T-cell (primary cell): ENCODE measurements around the gene TSPAN13. TPM values are rescaled to one million over a fixed set of nuclear protein-coding genes. Genes with fewer than 3 reads are reported as not detected.

Experiments used
- ATAC-seq, 4 experiments: fragments of 200-7000 bp in 3 of 4; fragments of 150-1000 bp in 1 of 4; cut with Tn5 transposase; replicated peaks in 1 of 4; 1 replicate in 3 of 4; 2 replicates in 1 of 4; pipeline ENCODE4 v1.10.0; 2021; ENCODE audit warnings: moderate library complexity in 3 of 4, mild to moderate bottlenecking in 2 of 4, moderate number of reproducible peaks in 1 of 4
- CTCF ChIA-PET, 2 donors: fragments of 300-600 bp; sonication (Branson Sonifier 250); formaldehyde crosslinking; loops; one replicate each; lab custom pipeline; 2022; ENCODE audit warnings: antibody characterized with exemption in 2 of 2; lab: Charles Lee
- POLR2A ChIA-PET, 2 donors: fragments of 300-600 bp; sonication (Branson Sonifier 250); formaldehyde crosslinking; loops; one replicate each; lab custom pipeline; 2022; ENCODE audit warnings: antibody characterized with exemption in 2 of 2; lab: Charles Lee
- DNase-seq, 35 experiments: peaks; one replicate each; pipeline versions ENCODE4 v3.0.0 to v3.0.0-alpha.2; 2013 to 2023
- H3K27ac ChIP-seq: one replicate; pipeline ENCODE4 v1.5.1; 2013; ENCODE audit warnings: low read length
- H3K27me3 ChIP-seq, 2 experiments: replicated peaks in 1 of 2; 1 replicate in 1 of 2; 2 replicates in 1 of 2; pipeline versions ENCODE4 v1.6.1 to v1.7.0; 2013; ENCODE audit warnings: low read length in 1 of 2, mixed read lengths in 1 of 2; ENCODE audit not compliant: control insufficient read depth in 2 of 2, insufficient read depth in 2 of 2; ENCODE audit errors: extremely low read depth in 1 of 2
- H3K36me3 ChIP-seq, 2 donors: 1 replicate in 1 of 2; 2 replicates in 1 of 2; pipeline versions ENCODE4 v1.6.1 to v1.7.0; 2013; ENCODE audit warnings: low read length in 1 of 2; ENCODE audit not compliant: control insufficient read depth in 2 of 2, insufficient read depth in 1 of 2; ENCODE audit errors: extremely low read depth in 1 of 2
- H3K4me1 ChIP-seq, 2 experiments: 1 replicate in 1 of 2; 2 replicates in 1 of 2; pipeline versions ENCODE4 v1.6.1 to v1.7.0; 2013; ENCODE audit warnings: low read length in 2 of 2, mixed read lengths in 1 of 2; ENCODE audit not compliant: insufficient read depth in 2 of 2, control insufficient read depth in 1 of 2; ENCODE audit errors: extremely low read depth in 1 of 2
- H3K4me3 ChIP-seq, 2 donors: 1 replicate in 1 of 2; 2 replicates in 1 of 2; pipeline versions ENCODE4 v1.5.1 to v1.7.0; 2013; ENCODE audit warnings: mild to moderate bottlenecking in 2 of 2, low read length in 1 of 2, moderate library complexity in 1 of 2; ENCODE audit not compliant: control insufficient read depth in 1 of 2; ENCODE audit errors: extremely low read depth in 1 of 2
- H3K9me3 ChIP-seq: 2 replicates; pipeline ENCODE4 v1.7.0; 2013
- H3K27ac Mint-ChIP-seq, 2 donors: one replicate each; pipeline ENCODE4 v1.8.0; 2020 to 2021; ENCODE audit warnings: mild to moderate bottlenecking in 2 of 2, mixed read lengths in 2 of 2
- H3K27me3 Mint-ChIP-seq, 2 donors: one replicate each; pipeline ENCODE4 v1.8.0; 2021 to 2022; ENCODE audit warnings: mixed read lengths in 2 of 2
- H3K36me3 Mint-ChIP-seq: one replicate; pipeline ENCODE4 v1.8.0; 2021; ENCODE audit warnings: mixed read lengths
- H3K4me1 Mint-ChIP-seq, 3 donors: one replicate each; pipeline ENCODE4 v1.8.0; 2020 to 2022; ENCODE audit warnings: mixed read lengths in 3 of 3, mild to moderate bottlenecking in 1 of 3
- H3K4me3 Mint-ChIP-seq, 3 donors: one replicate each; pipeline ENCODE4 v1.8.0; 2020 to 2022; ENCODE audit warnings: mild to moderate bottlenecking in 3 of 3, mixed read lengths in 3 of 3, moderate library complexity in 3 of 3
- H3K9me3 Mint-ChIP-seq, 3 donors: one replicate each; pipeline ENCODE4 v1.8.0; 2020 to 2022; ENCODE audit warnings: mixed read lengths in 3 of 3
- WGBS: methylation state at CpG from one replicate; pipeline ENCODE4 v1.1.5; 2013; ENCODE audit warnings: missing lambda C conversion rate; ENCODE audit not compliant: insufficient coverage; 5-methylcytosine and 5-hydroxymethylcytosine counted together
- total RNA-seq, 35 experiments: library from RNA in 6 of 35; stranded (reverse) in 6 of 35; fragments of 120-200 nt in 1 of 35; gene quantifications; one replicate each; pipeline versions ENCODE4 v1.2.1 to v1.2.4 and lab custom pipeline; 2013 to 2026

TSPAN13 gene
- total RNA-seq, 5 donors from 2014 or later (not counting 1 experiment from before 2014, with no cell fraction given) = 0.73 to 2.0 (median 0.98) TPM

DNA sequence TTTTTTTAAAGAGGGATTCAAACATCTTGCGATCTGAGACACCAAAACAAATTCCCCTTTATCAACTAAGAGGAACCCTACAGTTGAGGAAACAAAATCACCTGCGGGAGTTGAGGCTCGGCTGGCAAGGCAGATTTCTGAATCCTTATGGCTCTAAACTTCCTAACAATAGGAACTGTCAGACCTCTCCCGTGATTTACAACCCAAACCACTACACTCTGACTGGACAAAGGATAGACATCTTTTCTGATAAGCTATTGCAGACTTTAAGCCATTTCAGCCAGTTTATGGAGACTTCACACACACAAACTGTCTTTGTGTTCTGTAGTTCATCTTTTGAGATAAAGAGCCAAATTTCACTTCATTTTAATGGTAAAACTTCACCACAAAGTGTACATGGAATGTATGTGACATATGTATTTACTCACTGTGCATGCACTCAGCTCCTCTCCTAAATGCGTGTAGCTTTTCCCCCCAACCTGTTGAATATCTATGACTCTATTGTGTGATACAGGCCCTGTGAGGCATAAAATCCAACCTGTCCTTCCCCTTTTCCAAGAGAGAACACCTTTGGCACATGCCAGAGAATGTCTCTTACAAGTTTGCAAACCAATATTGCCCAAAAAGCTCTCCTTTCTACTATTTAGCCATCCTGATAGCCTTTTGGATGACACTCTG is 15.4 kb upstream of the TSPAN13 start:
- no peak for ATAC-seq
- Histone ChIP-seq H3K27me3 (no peaks in the 10 kb centered on the region), H3K4me3 (no peak overlapping the region), H3K9me3 (no peaks in the 10 kb centered on the region), H3K27ac (no peak overlapping the region), H3K36me3 (no peaks in the 10 kb centered on the region), H3K4me1 (no peaks in the 10 kb centered on the region)
- peaks cover 0 to 9% (median 2%) of the 10 kb centered on the region in 3 donors for H3K4me1 Mint-ChIP-seq
- H3K9me3 Mint-ChIP-seq = no peaks in the 10 kb centered on the region
- no peak overlapping the region for H3K4me3 Mint-ChIP-seq
- 100% methylated on average over 1 of the region's 5 CpGs for WGBS
- CTCF ChIA-PET = no interaction called here
- no peaks in the 10 kb centered on the region for H3K27me3 Mint-ChIP-seq
- H3K27ac Mint-ChIP-seq = no peak overlapping the region
- no peak for DNase-seq
- H3K36me3 Mint-ChIP-seq = no peaks in the 10 kb centered on the region
- POLR2A ChIA-PET = no interaction called here

DNA sequence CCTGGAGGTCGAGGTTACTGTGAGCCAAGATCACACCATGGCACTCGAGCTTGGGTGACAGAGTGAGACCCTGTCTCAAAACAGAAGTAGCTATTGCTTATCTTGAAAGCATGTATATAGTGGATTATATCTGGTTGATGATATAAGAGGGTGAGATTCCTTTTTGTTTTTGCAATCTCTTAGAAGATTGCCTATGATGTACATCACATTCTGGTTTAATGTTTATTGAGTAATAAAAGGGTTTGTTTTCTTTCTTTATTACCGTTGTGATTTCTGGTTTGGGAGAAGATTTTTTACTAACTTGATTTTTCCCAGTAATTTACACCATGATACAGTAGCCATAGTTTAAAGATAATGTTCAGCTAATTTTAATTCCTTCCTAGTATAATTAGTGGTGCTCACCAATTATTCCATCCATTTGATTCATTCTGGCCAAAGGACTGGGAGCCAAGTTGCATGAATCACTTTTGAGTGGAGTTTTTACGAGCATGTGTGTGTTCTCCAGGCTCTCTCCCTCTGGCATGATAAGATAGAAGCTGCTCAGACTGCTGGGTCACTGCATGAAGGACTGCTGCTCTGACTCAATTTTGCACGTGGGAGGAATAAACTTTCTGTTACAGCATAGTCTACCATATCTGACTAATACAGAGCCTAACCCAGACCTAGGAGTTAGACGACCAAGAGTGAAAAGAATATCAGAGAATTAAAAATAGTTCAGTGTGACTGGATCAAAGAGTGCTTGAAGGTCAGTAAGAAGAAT is 13.5 kb upstream of the TSPAN13 start:
- no peak overlapping the region for H3K27ac Mint-ChIP-seq
- Histone ChIP-seq H3K9me3 (no peaks in the 10 kb centered on the region), H3K4me3 (no peak overlapping the region), H3K27ac (no peak overlapping the region), H3K27me3 (no peaks in the 10 kb centered on the region), H3K4me1 (no peaks in the 10 kb centered on the region), H3K36me3 (no peaks in the 10 kb centered on the region)
- H3K9me3 Mint-ChIP-seq = no peaks in the 10 kb centered on the region
- ChIA-PET CTCF (no interaction called here), POLR2A (interaction anchor here in 1 of 2 donors (0.7 kb wide), 1 partner anchor 65 kb away, joined by 3 read pairs; no protein-coding TSS in a partner anchor)
- 100% methylated on average over 1 of the region's 6 CpGs for WGBS
- no peaks in the 10 kb centered on the region for H3K36me3 Mint-ChIP-seq
- no peak overlapping the region for H3K4me3 Mint-ChIP-seq
- ATAC-seq (no peak), DNase-seq (no peak)
- H3K27me3 Mint-ChIP-seq = no peaks in the 10 kb centered on the region
- peaks cover 0 to 5% (median 0%) of the 10 kb centered on the region in 3 donors for H3K4me1 Mint-ChIP-seq

DNA sequence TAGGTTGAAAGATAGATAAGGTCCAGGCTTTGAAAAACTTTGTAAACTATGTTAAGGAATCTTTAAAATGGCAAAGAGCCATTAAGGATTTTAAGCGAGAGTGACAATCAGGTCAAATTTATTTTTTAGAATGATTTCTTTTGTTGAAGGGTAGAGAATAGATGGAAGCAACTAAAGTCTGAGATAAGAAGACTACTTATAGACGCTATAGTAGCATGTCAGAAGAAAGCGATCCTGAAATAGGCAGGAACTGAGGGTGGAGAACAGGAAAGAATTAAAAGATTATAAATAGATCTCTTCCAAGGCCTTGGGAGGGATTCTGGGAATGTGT is 13.0 kb upstream of the TSPAN13 start:
- Mint-ChIP-seq H3K27ac (no peak overlapping the region), H3K4me1 (peaks cover 0 to under 1% (median 0%) of the 10 kb centered on the region in 3 donors), H3K9me3 (no peaks in the 10 kb centered on the region), H3K27me3 (no peaks in the 10 kb centered on the region), H3K4me3 (no peak overlapping the region), H3K36me3 (no peaks in the 10 kb centered on the region)
- Histone ChIP-seq H3K36me3 (no peaks in the 10 kb centered on the region), H3K27me3 (no peaks in the 10 kb centered on the region), H3K4me3 (no peak overlapping the region), H3K9me3 (no peaks in the 10 kb centered on the region), H3K27ac (no peak overlapping the region), H3K4me1 (no peaks in the 10 kb centered on the region)
- no peak for DNase-seq
- CTCF ChIA-PET = no interaction called here
- no peak for ATAC-seq
- WGBS = 100% methylated on average over 2 of the region's 3 CpGs
- POLR2A ChIA-PET = no interaction called here

DNA sequence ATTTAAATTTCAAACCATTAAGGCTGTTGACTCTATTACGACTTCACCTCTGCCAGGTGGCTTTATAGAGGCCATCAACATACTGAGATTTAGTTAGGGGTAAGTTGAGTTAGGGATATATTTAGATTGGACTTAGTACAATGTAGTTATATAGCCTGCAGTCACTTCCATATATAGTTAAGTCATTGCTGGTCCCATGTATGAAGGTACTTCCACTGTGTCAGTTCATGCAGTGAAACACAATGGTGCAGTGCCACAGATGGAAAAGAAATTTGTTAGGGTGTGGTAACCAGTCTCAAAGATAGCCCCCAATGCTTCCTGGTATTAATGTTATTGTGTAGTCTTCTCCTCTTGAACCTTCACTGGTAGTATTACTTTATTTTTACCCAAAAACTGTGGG is 12.6 kb upstream of the TSPAN13 start:
- no peaks in the 10 kb centered on the region for H3K9me3 Mint-ChIP-seq

DNA sequence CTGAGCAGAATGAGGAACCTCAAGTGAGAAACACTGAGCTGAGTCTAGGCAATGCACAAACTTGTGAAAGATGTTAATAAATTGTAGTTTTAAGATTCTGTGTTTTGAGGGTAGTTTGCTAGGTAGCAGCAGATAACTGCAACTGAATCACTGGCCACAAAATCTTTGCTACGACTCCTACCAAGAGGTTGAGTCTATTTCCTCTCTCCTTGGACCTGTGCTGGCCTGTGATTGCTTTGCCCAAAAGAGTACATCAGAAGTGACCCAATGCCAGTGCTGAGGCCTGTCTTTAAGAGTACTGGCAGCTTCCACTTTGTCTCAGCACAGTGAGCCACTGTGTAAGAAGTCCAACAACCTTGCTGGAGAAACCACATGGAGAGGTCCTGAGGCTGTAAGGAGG is 11.9 kb upstream of the TSPAN13 start:
- H3K27me3 Mint-ChIP-seq = no peaks in the 10 kb centered on the region
- no peaks in the 10 kb centered on the region for H3K4me1 ChIP-seq
- H3K36me3 ChIP-seq = no peaks in the 10 kb centered on the region
- no peak overlapping the region for H3K27ac ChIP-seq
- no peak for ATAC-seq
- no peak overlapping the region for H3K27ac Mint-ChIP-seq
- H3K9me3 Mint-ChIP-seq = no peaks in the 10 kb centered on the region
- no peak for DNase-seq
- ChIA-PET POLR2A (no interaction called here), CTCF (no interaction called here)
- no peak overlapping the region for H3K4me3 ChIP-seq
- H3K4me1 Mint-ChIP-seq = no peaks in the 10 kb centered on the region
- peaks cover 0 to 2% of the 10 kb centered on the region in 2 experiments for H3K27me3 ChIP-seq
- no peaks in the 10 kb centered on the region for H3K9me3 ChIP-seq
- no peak overlapping the region for H3K4me3 Mint-ChIP-seq
- no CpG with 5 or more reads among the region's 1 CpG for WGBS
- no peaks in the 10 kb centered on the region for H3K36me3 Mint-ChIP-seq

More for the DNA sequence above, 12.6 kb upstream of the TSPAN13 start:
- H3K9me3 ChIP-seq = no peaks in the 10 kb centered on the region
- no peaks in the 10 kb centered on the region for H3K27me3 ChIP-seq
- H3K4me3 ChIP-seq = no peak overlapping the region
- H3K27ac ChIP-seq = no peak overlapping the region
- POLR2A ChIA-PET = no interaction called here
- no peaks in the 10 kb centered on the region for H3K36me3 Mint-ChIP-seq
- H3K4me1 ChIP-seq = no peaks in the 10 kb centered on the region
- H3K27ac Mint-ChIP-seq = no peak overlapping the region
- ATAC-seq (no peak), DNase-seq (no peak)
- no CpG with 5 or more reads among the region's 1 CpG for WGBS
- no peak overlapping the region for H3K4me3 Mint-ChIP-seq
- no peaks in the 10 kb centered on the region for H3K36me3 ChIP-seq
- CTCF ChIA-PET = no interaction called here
- no peaks in the 10 kb centered on the region for H3K4me1 Mint-ChIP-seq
- no peaks in the 10 kb centered on the region for H3K27me3 Mint-ChIP-seq

DNA sequence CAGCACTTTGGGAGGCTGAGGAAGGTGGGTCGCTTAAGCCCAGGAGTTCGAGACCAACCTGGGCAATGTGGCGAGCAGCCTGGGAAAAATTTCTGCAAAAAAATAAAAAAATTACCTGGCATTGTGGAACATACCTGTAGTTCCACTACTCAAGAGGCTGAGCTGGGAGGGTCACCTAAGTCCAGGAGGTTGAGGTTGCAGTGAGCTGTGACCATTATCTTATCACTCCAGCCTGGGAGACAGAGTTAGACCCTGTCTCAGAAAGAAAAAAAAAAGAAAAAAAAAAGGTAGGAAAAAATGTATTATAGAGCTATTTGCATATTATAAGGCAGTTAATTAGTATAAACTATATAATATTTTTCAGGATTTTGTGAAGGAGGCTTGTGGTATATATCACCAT is 11.0 kb upstream of the TSPAN13 start:
- ATAC-seq = no peak
- H3K9me3 ChIP-seq = no peaks in the 10 kb centered on the region
- H3K4me3 Mint-ChIP-seq = no peak overlapping the region
- no peaks in the 10 kb centered on the region for H3K36me3 ChIP-seq
- no peak overlapping the region for H3K27ac Mint-ChIP-seq
- no peaks in the 10 kb centered on the region for H3K36me3 Mint-ChIP-seq
- WGBS = no CpG with 5 or more reads among the region's 3 CpGs
- H3K4me1 Mint-ChIP-seq = no peaks in the 10 kb centered on the region
- no peak for DNase-seq
- H3K9me3 Mint-ChIP-seq = no peaks in the 10 kb centered on the region
- H3K4me1 ChIP-seq = no peaks in the 10 kb centered on the region
- H3K27me3 ChIP-seq = peaks cover 0 to 4% of the 10 kb centered on the region in 2 experiments
- H3K27me3 Mint-ChIP-seq = no peaks in the 10 kb centered on the region
- CTCF ChIA-PET = interaction anchor here in 1 of 2 donors (0.7 kb wide), 1 partner anchor 1478 kb away, joined by 3 read pairs; no protein-coding TSS in a partner anchor
- POLR2A ChIA-PET = no interaction called here
- H3K4me3 ChIP-seq = no peak overlapping the region
- no peak overlapping the region for H3K27ac ChIP-seq
